Measurements from ENCODE around the gene ZNHIT2. TPM values are rescaled to one million over a fixed set of nuclear protein-coding genes. Genes with fewer than 3 reads are reported as not detected.

The ZNHIT2 gene
- total RNA-seq, 1 experiment from 2014 or later, result 48.2 TPM

- Histone ChIP-seq H3K36me3 (ENCODE audit: low read depth, low read length) (peaks cover 53% of the 10 kb centered on the region; the same call in 1 of the 2 replicates), H3K9me2 (replicated peaks; ENCODE audit: low read length) (no peaks in the 10 kb centered on the region), H3K27ac (ENCODE audit: low read length) (no peak overlapping the region), H3K79me2 (ENCODE audit: low read length) (peaks cover 42% of the 10 kb centered on the region), H2AFZ (ENCODE audit: low read length) (no peak overlapping the region), H3K4me2 (ENCODE audit: low read length) (no peak overlapping the region), H3F3A (ENCODE audit: low read length, unreplicated experiment) (no peaks in the 10 kb centered on the region), H3K9me3 (ENCODE audit: low read length) (no peaks in the 10 kb centered on the region), H4K20me1 (ENCODE audit: low read length) (no peaks in the 10 kb centered on the region; the same call in 1 of the 2 replicates), H3K4me1 (ENCODE audit: insufficient read depth, low read length) (peaks cover 15% of the 10 kb centered on the region), H3K4me3 (ENCODE audit: low read length) (no peak overlapping the region), H3K27me3 (ENCODE audit: low read length) (no peaks in the 10 kb centered on the region), H3K9ac (ENCODE audit: low read length) (no peak overlapping the region)
- DNase-seq (no peak), ATAC-seq (no peak)
- intact Hi-C loops (cut with micrococcal nuclease), result no loop called here
- POLR2A ChIA-PET (ENCODE audit: unreplicated experiment), result interaction anchor here (0.5 to 0.6 kb wide), 2 partner anchors 47 to 205 kb away, joined by 5 to 18 read pairs; partner anchors contain the start of gene DPF2
- CTCF ChIA-PET, result no interaction called here
- TF ChIP-seq EZH2 (IDR thresholded peaks at IDR 0.05; ENCODE audit: low read length, unreplicated experiment), result no peak
- no peak for TF ChIP-seq EZH2phosphoT487 (IDR thresholded peaks at IDR 0.05; ENCODE audit: borderline replicate concordance, low read length)
- no peak for TF ChIP-seq CTCF (conservative IDR thresholded peaks at IDR 0.05; ENCODE audit: low read depth, low read length)
- BruUV-seq (replicated peaks), result no TSS peak
These were observed 11.0 kb upstream of the ZNHIT2 start for GRCh38 chr11:65128182-65129145.

- peaks cover 50% of the 10 kb centered on the region; the same call in 1 of the 2 replicates for H3K36me3 ChIP-seq (ENCODE audit: low read depth, low read length)
- no TSS peak for BruUV-seq (replicated peaks)
These were observed 10.1 kb upstream of the ZNHIT2 start for GRCh38 chr11:65127473-65128181.

More at GRCh38 chr11:65127473-65128181, 10.1 kb upstream of the ZNHIT2 start:
- H3K4me2 ChIP-seq (ENCODE audit: low read length), result no peak overlapping the region
- no peaks in the 10 kb centered on the region for H3K27me3 ChIP-seq (ENCODE audit: low read length)
- ATAC-seq (no peak), DNase-seq (no peak)
- no peaks in the 10 kb centered on the region for H3F3A ChIP-seq (ENCODE audit: low read length, unreplicated experiment)
- no peak for TF ChIP-seq EZH2phosphoT487 (IDR thresholded peaks at IDR 0.05; ENCODE audit: borderline replicate concordance, low read length)
- no peak for TF ChIP-seq CTCF (conservative IDR thresholded peaks at IDR 0.05; ENCODE audit: low read depth, low read length)
- no peak for TF ChIP-seq EZH2 (IDR thresholded peaks at IDR 0.05; ENCODE audit: low read length, unreplicated experiment)
- intact Hi-C loops (cut with micrococcal nuclease), result no loop called here
- POLR2A ChIA-PET (ENCODE audit: unreplicated experiment), result interaction anchor here (0.5 to 0.6 kb wide), 2 partner anchors 48 to 206 kb away, joined by 5 to 18 read pairs; partner anchors contain the start of gene DPF2
- no peaks in the 10 kb centered on the region for H4K20me1 ChIP-seq (ENCODE audit: low read length)
- no peak overlapping the region for H2AFZ ChIP-seq (ENCODE audit: low read length)
- no peaks in the 10 kb centered on the region for H3K9me3 ChIP-seq (ENCODE audit: low read length)
- peaks cover 12% of the 10 kb centered on the region for H3K4me1 ChIP-seq (ENCODE audit: insufficient read depth, low read length)
- no peak overlapping the region for H3K27ac ChIP-seq (ENCODE audit: low read length)
- no peaks in the 10 kb centered on the region for H3K9me2 ChIP-seq (replicated peaks; ENCODE audit: low read length)
- CTCF ChIA-PET, result no interaction called here
- H3K4me3 ChIP-seq (ENCODE audit: low read length), result no peak overlapping the region
- H3K79me2 ChIP-seq (ENCODE audit: low read length), result peaks cover 42% of the 10 kb centered on the region
- H3K9ac ChIP-seq (ENCODE audit: low read length), result no peak overlapping the region
